Activated CD4-positive, alpha-beta T cell treated with anti-CD3 and anti-CD28 coated beads, Interleukin-2, amount 50 U/mL, for 16 hours (primary cell): ENCODE results near the gene MAP1LC3A.
A peak's percentile ranks its signal among the peaks of the same experiment; 100 is the strongest.

Experiments used
- DNase-seq: peaks from one replicate; pipeline ENCODE4 v3.0.0-alpha.2; 2020

The MAP1LC3A gene

DNA sequence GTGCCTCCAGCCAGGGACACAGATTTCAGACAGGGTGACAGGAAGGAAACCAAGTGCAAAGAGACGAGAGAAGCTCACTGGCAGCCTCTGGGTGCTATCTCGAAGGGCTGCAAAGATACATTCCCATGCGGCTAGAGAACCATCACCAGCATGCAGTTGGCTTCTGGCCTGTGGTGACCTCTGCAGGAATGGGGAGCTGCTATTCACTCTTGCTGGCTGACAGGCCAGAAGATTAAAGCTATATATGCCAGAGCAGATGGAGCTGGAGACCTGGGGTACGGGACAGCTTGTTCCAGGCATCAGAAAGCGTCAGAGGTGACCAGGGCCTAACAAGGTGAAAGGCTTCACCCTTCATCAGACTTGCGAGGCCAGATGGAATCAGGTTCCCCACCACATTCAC lies 20.0 kb downstream of the MAP1LC3A start:
- DNase-seq = no peak

DNA sequence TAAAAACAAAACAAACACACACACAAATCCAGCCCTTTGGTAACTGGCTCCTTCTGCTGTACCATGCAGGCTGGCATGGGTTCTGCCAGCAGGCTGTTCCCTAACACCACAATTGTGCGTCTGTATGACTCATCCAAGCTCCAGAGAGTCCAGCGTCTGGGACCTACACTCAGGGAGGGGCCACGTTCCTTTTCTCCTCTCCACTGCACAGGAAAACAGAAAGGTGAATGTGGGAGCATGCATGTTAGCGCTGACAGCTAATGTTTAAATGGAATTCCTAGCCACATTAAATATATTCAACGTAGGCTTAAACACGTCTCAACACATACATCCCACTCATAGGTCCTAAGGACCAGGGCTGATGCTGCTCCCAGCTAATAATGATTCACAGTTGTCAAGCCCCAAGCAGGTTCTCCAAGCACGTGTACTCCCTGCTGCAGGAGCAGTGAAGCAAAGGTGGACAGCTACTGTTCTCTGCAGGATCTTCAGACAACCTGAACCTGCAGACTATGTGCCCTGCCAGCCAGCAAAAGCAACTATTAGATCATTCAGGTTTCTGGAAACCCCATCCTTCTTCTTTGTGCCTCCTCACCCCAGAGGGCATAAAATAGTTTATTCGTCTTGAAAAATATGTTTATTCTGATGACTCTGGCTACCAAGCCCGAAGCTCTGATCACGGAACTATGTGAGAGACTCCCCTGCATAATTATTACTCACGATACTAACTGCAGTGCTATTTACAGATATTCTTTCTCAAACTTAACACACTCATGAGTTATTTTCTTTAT lies 20.9 kb downstream of the MAP1LC3A start:
- no peak for DNase-seq

DNA sequence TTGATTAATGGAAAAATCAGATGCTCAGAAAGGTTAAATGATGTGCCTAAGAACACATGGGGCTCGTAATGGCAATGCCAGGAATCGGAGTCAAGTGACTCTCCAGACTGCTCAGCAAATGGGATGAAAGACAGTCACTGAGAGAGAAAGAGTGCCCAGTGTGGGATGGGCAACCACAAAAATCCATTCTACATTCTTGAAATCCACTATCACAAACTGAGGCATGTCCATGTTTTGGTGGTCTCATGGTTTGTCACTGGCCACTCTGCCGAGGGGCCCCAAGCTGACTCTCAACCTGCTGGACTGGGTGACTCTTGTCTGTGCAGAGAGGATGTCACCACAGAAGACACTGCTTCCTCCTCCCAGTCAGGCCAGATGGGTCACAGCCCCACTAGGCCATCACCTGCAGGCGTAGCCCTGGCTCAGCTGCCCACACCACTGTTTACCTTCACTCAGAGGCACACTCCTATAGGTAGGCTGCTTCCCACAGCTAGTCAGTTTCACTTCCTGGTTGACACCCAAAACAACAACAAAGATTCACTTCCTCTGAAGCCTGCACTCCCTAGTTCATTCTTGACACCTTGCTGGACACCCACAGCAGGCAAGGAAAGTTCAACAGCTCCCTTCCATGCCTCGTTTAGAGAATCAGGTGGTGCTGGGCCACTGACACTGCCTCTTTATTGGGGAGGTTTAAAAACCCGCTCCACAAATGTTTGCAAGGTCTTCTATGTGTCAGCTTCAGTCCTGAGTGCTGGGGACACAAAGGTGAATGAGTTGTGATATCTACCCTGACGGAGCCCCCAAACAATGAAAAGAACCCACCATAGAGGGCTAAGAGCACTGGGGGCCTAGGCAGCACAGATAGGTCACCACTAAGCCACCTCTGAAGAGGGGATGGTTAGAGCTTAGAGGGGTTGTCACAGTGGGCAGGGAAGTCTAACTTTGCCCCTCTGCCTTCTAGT lies 21.7 kb downstream of the MAP1LC3A start:
- peak; percentile 45 for DNase-seq

DNA sequence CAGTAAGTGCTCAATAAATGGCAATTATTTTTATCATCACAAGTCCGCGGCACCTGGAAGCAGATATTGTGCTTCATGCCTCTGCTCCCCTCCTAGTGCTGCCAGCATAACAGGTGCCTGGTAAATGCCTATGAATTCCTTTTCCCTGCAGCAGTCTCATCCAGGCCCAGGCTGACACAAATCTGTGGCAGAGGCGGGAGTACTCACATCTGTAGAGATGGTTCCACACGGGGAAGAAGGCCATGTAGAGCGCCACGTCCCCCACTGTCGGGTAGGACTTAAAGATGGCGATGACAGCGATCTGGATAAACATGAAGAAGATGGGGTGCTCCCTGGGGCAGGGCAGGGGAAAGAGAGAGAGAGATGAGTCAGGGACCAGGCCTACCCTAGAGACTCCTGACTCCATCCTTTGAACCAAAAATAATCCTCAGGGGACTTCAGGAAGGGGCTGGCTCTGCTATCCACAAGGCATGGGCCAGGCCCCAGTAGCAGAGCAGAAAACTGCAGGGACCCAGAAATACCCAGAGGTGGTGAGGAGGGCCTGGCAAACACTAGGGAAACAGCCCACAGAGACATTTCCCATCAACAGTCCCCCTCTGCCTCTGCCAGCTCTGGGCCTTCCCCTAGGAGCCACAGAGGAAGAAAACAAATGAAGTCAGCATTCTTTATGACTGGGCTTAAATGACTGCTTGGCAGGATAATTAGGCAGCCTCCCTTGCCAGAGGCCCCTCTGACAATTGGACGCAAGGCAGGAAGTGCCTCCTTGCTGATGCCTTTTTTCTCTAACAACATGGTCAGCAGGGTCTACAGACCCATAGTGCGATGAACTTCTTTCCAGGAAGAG lies 23.0 kb downstream of the MAP1LC3A start:
- DNase-seq = peak; percentile 75

DNA sequence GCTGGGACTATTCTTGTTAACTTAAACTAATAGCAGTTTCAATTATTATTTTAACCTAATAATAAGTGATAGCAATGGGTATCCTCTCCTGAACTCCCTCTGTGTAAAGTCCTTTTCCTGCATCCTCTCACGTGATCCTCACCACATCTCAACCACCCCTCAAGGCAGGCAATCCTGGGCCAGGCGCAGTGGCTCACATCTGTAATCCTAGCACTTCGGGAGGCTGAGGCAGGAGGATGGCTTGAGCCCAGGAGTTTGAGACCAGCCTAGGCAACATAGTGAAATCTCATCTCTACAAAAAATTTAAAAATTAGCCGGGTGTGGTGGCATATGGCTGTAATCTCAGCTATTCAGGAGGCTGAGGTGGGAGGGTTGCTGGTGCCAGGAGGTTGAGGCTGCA lies 23.7 kb downstream of the MAP1LC3A start:
- no peak for DNase-seq

GRCh38 chr20:34582911-34583310 lies 24.4 kb downstream of the MAP1LC3A start:
- DNase-seq = no peak

DNA sequence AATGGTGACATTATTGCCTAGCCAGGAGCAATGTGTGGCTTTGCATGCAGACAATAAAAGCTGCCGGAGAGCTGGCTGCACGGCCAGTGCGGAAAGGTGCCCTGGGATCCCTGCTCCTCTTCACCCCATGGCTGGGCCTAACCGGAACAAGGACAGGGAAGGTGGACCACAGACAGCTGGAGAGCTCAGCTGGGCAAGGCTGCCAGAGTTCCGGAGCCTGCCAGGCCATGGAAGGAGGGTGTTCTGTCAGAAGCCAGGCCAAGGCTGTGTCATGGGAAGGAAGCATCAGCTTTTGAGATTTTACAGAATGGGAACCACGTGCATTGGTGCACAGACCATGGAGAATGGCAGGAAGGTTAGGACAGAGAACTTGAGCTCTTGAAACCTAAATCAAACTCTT lies 25.0 kb downstream of the MAP1LC3A start:
- DNase-seq = no peak

- no peak for DNase-seq
Observed at GRCh38 chr20:34585019-34585418, 26.5 kb downstream of the MAP1LC3A start.

- DNase-seq = no peak
Observed at GRCh38 chr20:34586488-34587163, 28.1 kb downstream of the MAP1LC3A start.

DNA sequence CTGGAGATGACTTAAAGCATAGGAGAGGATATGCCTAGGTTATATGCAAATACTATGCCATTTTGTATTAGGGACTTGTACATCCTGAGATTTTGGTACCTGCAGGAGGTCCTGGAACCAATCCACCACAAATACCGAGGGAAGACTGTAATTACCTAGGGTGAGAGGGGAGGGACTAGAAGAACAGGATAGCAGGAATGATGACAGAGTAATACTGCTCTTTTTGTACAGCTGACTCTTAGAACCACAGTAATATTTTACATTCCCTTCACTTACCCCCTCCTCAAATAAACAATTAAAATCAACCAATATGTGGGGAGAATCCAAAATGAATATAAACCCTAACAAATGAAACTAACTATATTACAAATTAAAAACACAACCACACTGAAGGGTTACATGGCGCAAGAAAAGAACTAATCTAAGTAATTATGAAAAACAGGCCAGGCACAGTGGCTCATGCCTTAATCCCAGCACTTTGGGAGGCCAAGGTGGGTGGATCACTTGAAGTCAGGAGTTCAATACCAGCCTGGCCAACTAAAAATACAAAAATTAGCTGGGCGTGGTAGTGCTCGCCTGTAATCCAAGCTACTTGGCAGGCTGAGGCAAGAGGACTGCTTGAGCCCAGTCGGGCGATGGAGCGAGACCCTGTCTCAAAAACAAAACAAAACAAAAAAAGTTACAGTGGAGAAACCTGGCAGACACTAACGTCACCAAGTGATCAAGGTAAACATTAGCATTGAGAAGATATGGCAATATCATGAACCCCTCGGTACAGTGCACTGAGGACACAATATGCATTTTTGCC lies 37.1 kb downstream of the MAP1LC3A start:
- DNase-seq = no peak

GRCh38 chr20:34600892-34601653 lies 42.6 kb downstream of the MAP1LC3A start:
- DNase-seq = no peak

- no peak for DNase-seq
Observed at GRCh38 chr20:34604980-34605788, 46.7 kb downstream of the MAP1LC3A start.

GRCh38 chr20:34607066-34607465 lies 48.5 kb downstream of the MAP1LC3A start:
- DNase-seq = no peak
